ENCODE results near the gene CLCN4. TPM values are rescaled to one million over a fixed set of nuclear protein-coding genes. Genes with fewer than 3 reads are reported as not detected.
A peak's percentile ranks its signal among the peaks of the same experiment; 100 is the strongest.

CLCN4 gene
- total RNA-seq, 4 donors from 2014 or later, result 72.5 to 307 (median 84.4) TPM

DNA sequence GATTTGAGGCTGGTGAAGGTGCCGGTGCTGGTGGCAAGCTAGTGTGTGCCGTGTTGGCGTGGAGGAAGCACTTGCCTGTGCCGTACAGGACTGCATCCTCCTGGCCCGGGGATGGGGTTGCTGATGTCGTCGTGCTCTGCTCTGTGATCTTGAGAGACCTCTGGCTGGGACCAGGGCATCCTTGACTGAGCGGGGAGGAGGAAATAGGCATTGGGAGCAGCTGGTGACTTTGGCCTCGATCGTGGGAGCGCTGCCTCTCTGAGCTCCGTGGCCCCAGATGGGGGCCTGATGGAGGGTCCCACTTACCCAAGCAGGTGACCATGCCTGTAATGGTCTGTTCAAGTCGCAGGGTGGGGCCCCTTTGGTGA lies 31.5 kb upstream of the CLCN4 start:
- ATAC-seq (no peak), DNase-seq (no peak)
- no peaks in the 10 kb centered on the region for H3K9me3 ChIP-seq
- intact Hi-C loops (cut with DNase I; ENCODE audit: low total_unique reads), result no loop called here
- TF ChIP-seq, protein P1, sequence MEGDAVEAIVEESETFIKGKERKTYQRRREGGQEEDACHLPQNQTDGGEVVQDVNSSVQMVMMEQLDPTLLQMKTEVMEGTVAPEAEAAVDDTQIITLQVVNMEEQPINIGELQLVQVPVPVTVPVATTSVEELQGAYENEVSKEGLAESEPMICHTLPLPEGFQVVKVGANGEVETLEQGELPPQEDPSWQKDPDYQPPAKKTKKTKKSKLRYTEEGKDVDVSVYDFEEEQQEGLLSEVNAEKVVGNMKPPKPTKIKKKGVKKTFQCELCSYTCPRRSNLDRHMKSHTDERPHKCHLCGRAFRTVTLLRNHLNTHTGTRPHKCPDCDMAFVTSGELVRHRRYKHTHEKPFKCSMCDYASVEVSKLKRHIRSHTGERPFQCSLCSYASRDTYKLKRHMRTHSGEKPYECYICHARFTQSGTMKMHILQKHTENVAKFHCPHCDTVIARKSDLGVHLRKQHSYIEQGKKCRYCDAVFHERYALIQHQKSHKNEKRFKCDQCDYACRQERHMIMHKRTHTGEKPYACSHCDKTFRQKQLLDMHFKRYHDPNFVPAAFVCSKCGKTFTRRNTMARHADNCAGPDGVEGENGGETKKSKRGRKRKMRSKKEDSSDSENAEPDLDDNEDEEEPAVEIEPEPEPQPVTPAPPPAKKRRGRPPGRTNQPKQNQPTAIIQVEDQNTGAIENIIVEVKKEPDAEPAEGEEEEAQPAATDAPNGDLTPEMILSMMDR (IDR thresholded peaks at IDR 0.05 in 4 of 5, conservative IDR thresholded peaks at IDR 0.05 in 1 of 5), result no peak
- no peak for TF ChIP-seq POLR2A (IDR thresholded peaks at IDR 0.05)
- peaks cover 0 to 9% of the 10 kb centered on the region in 2 donors for H3K36me3 ChIP-seq
- H3K4me3 ChIP-seq, result no peak overlapping the region
- H3K27me3 ChIP-seq, result no peaks in the 10 kb centered on the region
- H3K4me1 ChIP-seq, result peaks cover 0 to 14% of the 10 kb centered on the region in 2 donors
- in situ Hi-C loops (cut with MboI; ENCODE audit: low sequenced_read_pairs in 4 of 4), result no loop called here
- H3K27ac ChIP-seq, result no peak overlapping the region

DNA sequence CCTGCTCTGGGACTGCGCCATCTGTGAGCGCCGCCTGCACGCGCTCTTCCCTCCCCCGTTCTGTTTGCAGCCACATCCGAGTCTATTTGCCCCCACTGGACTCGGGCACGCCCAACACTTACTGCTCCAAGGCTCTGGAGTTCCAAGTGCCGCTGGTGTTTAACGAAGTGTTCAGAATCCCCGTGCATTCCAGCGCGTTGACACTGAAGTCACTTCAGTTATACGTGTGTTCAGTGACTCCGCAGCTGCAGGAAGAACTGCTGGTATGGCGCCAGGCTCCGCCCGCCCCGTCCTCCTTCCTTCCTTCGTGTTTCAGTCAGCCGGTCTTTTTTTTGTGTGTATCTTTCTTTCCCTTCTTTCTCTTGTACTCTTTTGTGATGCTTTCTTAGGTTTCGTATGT lies 30.7 kb upstream of the CLCN4 start:
- Histone ChIP-seq H3K4me3 (no peak overlapping the region), H3K9me3 (no peaks in the 10 kb centered on the region), H3K27ac (peak overlapping the region in 2 of 4 donors; percentile 0 to 80), H3K4me1 (peaks cover 0 to 14% of the 10 kb centered on the region in 2 donors), H3K36me3 (peaks cover 0 to 9% of the 10 kb centered on the region in 2 donors), H3K27me3 (no peaks in the 10 kb centered on the region)
- no peak for TF ChIP-seq POLR2A (IDR thresholded peaks at IDR 0.05)
- TF ChIP-seq, protein P1 (IDR thresholded peaks at IDR 0.05 in 4 of 5, conservative IDR thresholded peaks at IDR 0.05 in 1 of 5), result no peak
- ATAC-seq (peak in 1 of 2 donors; percentile 26), DNase-seq (no peak)
- in situ Hi-C loops (cut with MboI; ENCODE audit: low sequenced_read_pairs in 4 of 4) (no loop called here), intact Hi-C loops (cut with DNase I; ENCODE audit: low total_unique reads) (no loop called here)

DNA sequence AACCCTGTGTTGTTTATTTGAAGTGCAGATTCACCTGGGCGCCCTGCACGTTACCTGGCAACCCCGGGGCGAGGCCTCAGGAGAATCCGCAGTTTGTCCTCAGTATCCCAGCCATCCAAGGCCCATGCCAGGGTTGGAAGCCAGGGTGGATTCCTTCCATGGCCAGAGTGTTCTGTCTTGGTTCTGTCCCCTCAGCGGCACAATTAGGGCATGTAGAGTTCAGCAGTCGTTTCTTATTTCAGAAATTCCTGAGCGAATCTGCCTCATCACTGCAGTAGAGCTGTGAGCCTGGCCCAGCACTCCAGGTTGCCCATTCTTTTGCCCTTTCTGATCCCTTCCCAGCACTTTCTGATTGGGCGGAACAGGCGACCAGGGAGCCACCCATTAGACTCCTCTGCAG lies 29.9 kb upstream of the CLCN4 start:
- Histone ChIP-seq H3K9me3 (no peaks in the 10 kb centered on the region), H3K4me1 (peaks cover 0 to 11% of the 10 kb centered on the region in 2 donors), H3K4me3 (no peak overlapping the region), H3K27me3 (no peaks in the 10 kb centered on the region), H3K36me3 (peaks cover 0 to 9% of the 10 kb centered on the region in 2 donors), H3K27ac (peak overlapping the region in 2 of 4 donors; percentile 27 to 80)
- intact Hi-C loops (cut with DNase I; ENCODE audit: low total_unique reads), result no loop called here
- TF ChIP-seq, protein P1 (IDR thresholded peaks at IDR 0.05 in 4 of 5, conservative IDR thresholded peaks at IDR 0.05 in 1 of 5), result no peak
- TF ChIP-seq POLR2A (IDR thresholded peaks at IDR 0.05), result no peak
- ATAC-seq (peak; percentile 87 to 88), DNase-seq (peak; percentile 47 to 56)
- in situ Hi-C loops (cut with MboI; ENCODE audit: low sequenced_read_pairs in 4 of 4), result no loop called here

DNA sequence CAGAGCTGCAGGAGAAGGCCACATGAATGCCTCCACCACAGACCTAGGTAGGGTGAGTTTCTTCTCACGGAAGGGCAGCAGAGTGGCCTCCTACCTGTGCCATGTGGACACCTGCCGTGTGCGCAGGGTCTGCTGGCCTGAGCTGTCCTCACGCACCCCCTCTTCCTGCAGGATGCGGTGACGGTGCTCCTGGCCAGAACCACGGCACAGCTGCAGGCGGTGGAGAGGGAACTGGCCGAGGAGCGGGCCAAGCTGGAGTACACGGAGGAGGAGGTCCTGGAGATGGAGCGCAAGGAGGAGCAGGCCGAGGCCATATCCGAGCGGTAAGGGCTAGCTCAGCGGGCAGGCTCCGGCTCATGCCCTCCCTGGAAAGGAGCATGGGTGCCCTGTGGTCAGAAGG lies 28.4 kb upstream of the CLCN4 start:
- Histone ChIP-seq H3K27ac (no peak overlapping the region), H3K36me3 (peaks cover 0 to 9% of the 10 kb centered on the region in 2 donors), H3K4me1 (peaks cover 0 to 5% of the 10 kb centered on the region in 2 donors), H3K9me3 (no peaks in the 10 kb centered on the region), H3K4me3 (no peak overlapping the region), H3K27me3 (no peaks in the 10 kb centered on the region)
- ATAC-seq, result no peak
- no peak for TF ChIP-seq POLR2A (IDR thresholded peaks at IDR 0.05)
- TF ChIP-seq, protein P1 (IDR thresholded peaks at IDR 0.05 in 4 of 5, conservative IDR thresholded peaks at IDR 0.05 in 1 of 5), result no peak
- intact Hi-C loops (cut with DNase I; ENCODE audit: low total_unique reads) (no loop called here), in situ Hi-C loops (cut with MboI; ENCODE audit: low sequenced_read_pairs in 4 of 4) (no loop called here)
- no peak for DNase-seq

DNA sequence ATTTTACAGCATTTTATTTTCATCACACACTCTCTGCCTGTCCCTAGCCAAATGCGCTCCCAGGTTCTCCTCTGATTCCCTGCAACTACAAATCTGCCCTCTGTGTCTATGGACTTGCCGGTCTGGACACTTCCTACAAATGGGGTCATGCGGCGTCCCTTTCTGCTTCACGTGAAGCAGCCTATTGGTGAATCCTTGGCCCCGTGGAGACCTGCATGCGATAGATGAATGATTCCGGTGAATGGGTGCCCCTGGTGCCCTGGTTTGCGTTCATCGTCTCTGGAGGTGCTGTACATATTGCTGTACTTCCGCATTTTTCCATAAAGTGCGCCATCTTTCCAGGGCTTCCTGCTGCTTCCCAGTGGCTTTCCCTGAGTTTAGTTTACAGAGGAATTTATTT lies 27.5 kb upstream of the CLCN4 start:
- ATAC-seq, result no peak
- no peak for TF ChIP-seq POLR2A (IDR thresholded peaks at IDR 0.05)
- in situ Hi-C loops (cut with MboI; ENCODE audit: low sequenced_read_pairs in 4 of 4) (no loop called here), intact Hi-C loops (cut with DNase I; ENCODE audit: low total_unique reads) (no loop called here)
- peaks cover 0 to 5% of the 10 kb centered on the region in 2 donors for H3K4me1 ChIP-seq
- H3K36me3 ChIP-seq, result peaks cover 0 to 9% of the 10 kb centered on the region in 2 donors
- DNase-seq, result no peak
- no peaks in the 10 kb centered on the region for H3K9me3 ChIP-seq
- no peak overlapping the region for H3K27ac ChIP-seq
- no peak overlapping the region for H3K4me3 ChIP-seq
- no peaks in the 10 kb centered on the region for H3K27me3 ChIP-seq
